ENCODE measurements around the gene QSOX1.

QSOX1 gene

DNA sequence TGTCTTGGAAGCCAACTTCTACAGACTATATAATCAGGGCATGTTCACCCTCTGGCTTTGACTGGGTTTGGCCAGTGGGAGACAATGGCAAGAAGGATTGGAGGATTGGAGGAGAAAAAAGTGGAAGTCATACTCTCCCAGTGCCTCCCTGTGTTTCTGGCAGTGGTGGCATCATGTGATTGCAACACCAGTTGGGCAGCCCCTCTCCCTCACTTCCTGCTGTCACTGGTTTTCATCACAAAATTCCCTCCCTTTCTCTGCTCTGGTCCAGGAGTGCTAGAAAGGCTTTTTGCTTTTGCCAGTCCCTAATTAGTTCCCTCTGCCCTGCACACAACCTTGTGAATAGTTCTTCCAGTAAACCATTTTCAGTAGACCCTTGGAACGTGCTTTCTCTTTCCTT, 3.7 kb upstream of the QSOX1 start:
- Histone ChIP-seq H3K27me3 (ENCODE audit: control insufficient read depth, insufficient read depth, low read length) (peaks cover 24% of the 10 kb centered on the region), H3K9me3 (ENCODE audit: control insufficient read depth, insufficient read depth, low read depth, low read length) (no peaks in the 10 kb centered on the region), H3K4me3 (ENCODE audit: low read depth, low read length) (no peak overlapping the region), H3K9ac (ENCODE audit: low read length) (no peak overlapping the region), H3K27ac (ENCODE audit: low read depth, low read length) (no peak overlapping the region), H3K4me1 (ENCODE audit: control insufficient read depth, insufficient read depth, low read length) (peaks cover 11% of the 10 kb centered on the region), H3K36me3 (ENCODE audit: control insufficient read depth, insufficient read depth, low read length) (no peaks in the 10 kb centered on the region)

DNA sequence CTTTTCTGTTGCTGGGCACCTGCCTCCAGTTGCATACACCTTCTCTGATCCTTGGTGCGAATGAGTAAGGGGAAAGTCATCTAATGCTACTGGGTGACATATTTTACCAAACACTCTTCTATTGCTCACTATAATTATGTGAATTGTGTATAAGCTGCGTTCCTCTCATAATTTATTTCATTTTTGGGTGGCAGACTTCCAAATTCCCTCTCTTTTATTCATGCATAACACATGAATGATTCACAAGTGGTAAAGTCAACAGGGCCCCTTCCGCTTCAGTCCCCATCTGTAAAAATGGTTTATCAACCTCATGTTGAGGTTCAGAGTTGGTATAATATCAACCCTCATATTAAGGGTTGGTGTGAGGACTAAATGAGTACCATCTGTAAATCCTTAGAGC, 3.2 kb upstream of the QSOX1 start:
- Histone ChIP-seq H3K9ac (ENCODE audit: low read length) (no peak overlapping the region), H3K9me3 (ENCODE audit: control insufficient read depth, insufficient read depth, low read depth, low read length) (no peaks in the 10 kb centered on the region), H3K4me1 (ENCODE audit: control insufficient read depth, insufficient read depth, low read length) (peaks cover 13% of the 10 kb centered on the region), H3K4me3 (ENCODE audit: low read depth, low read length) (no peak overlapping the region), H3K36me3 (ENCODE audit: control insufficient read depth, insufficient read depth, low read length) (no peaks in the 10 kb centered on the region), H3K27ac (ENCODE audit: low read depth, low read length) (no peak overlapping the region), H3K27me3 (ENCODE audit: control insufficient read depth, insufficient read depth, low read length) (peaks cover 28% of the 10 kb centered on the region)

DNA sequence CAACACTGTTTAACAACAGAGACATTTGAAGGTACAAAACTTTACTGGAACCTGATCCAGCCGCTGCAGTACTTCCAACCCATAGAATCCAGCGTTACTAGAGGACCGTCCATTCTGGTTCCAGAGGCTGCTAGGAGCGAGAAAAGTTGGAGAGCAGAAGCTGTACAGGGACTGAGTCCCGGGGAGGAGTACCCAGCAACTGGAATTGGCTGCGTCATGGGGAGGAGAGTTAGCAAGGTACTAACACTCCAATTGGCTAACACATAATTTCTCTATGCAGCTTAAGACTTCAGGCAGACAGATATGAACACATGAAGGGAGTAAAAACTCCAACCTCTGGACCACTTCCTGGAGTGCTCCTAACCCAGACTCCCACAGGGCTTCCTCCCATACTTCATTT, 2.1 kb upstream of the QSOX1 start:
- Histone ChIP-seq H3K27me3 (ENCODE audit: control insufficient read depth, insufficient read depth, low read length) (peaks cover 29% of the 10 kb centered on the region), H3K9ac (ENCODE audit: low read length) (no peak overlapping the region), H3K9me3 (ENCODE audit: control insufficient read depth, insufficient read depth, low read depth, low read length) (no peaks in the 10 kb centered on the region), H3K27ac (ENCODE audit: low read depth, low read length) (no peak overlapping the region), H3K4me1 (ENCODE audit: control insufficient read depth, insufficient read depth, low read length) (peaks cover 13% of the 10 kb centered on the region), H3K4me3 (ENCODE audit: low read depth, low read length) (no peak overlapping the region), H3K36me3 (ENCODE audit: control insufficient read depth, insufficient read depth, low read length) (no peaks in the 10 kb centered on the region)

DNA sequence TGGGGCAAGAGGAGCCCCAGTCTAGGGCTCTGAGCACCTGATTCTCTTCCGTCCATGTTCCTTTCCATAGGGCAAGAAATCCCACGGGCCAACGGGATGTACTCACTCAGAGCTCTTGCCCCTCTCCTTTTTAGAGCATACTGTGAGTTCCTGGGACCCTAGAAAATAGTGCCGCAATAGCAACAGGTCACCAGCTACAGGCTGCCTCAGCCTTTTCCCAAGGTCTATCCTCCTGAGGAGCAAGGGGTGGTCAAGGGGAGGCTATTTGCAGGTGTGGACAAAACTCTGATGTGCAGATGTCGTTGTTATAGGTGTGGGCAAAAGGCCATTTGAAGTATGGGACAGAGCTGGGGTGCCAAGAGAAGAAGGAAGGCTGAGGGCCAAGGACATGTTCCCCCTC, 1.6 kb upstream of the QSOX1 start:
- Histone ChIP-seq H3K27ac (ENCODE audit: low read depth, low read length) (no peak overlapping the region), H3K4me1 (ENCODE audit: control insufficient read depth, insufficient read depth, low read length) (peaks cover 13% of the 10 kb centered on the region), H3K27me3 (ENCODE audit: control insufficient read depth, insufficient read depth, low read length) (peaks cover 29% of the 10 kb centered on the region), H3K4me3 (ENCODE audit: low read depth, low read length) (no peak overlapping the region), H3K36me3 (ENCODE audit: control insufficient read depth, insufficient read depth, low read length) (no peaks in the 10 kb centered on the region), H3K9ac (ENCODE audit: low read length) (no peak overlapping the region), H3K9me3 (ENCODE audit: control insufficient read depth, insufficient read depth, low read depth, low read length) (no peaks in the 10 kb centered on the region)

DNA sequence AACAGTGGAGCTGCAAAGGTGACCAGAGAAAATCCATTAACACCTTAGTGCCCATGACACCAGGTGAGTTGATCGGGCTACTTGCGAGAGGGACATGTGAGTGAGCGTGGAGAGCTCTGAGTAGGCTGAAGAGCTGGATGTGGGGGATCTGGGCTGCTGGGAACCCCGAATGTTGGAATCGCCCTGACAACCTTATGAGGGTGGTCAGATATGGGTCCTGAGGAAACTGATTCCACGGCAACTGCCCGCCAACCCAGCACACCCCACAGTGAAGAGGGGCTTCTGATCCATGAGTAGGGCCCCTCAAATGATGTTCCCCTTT, 705 bp upstream of the QSOX1 start:
- peaks cover 13% of the 10 kb centered on the region for H3K4me1 ChIP-seq (ENCODE audit: control insufficient read depth, insufficient read depth, low read length)
- H3K9me3 ChIP-seq (ENCODE audit: control insufficient read depth, insufficient read depth, low read depth, low read length) = no peaks in the 10 kb centered on the region
- no peak overlapping the region for H3K27ac ChIP-seq (ENCODE audit: low read depth, low read length)
- no peaks in the 10 kb centered on the region for H3K36me3 ChIP-seq (ENCODE audit: control insufficient read depth, insufficient read depth, low read length)
- peak overlapping the region; percentile 66 for H3K9ac ChIP-seq (ENCODE audit: low read length)
- H3K27me3 ChIP-seq (ENCODE audit: control insufficient read depth, insufficient read depth, low read length) = peaks cover 29% of the 10 kb centered on the region
- peak overlapping the region; percentile 86 for H3K4me3 ChIP-seq (ENCODE audit: low read depth, low read length)

DNA sequence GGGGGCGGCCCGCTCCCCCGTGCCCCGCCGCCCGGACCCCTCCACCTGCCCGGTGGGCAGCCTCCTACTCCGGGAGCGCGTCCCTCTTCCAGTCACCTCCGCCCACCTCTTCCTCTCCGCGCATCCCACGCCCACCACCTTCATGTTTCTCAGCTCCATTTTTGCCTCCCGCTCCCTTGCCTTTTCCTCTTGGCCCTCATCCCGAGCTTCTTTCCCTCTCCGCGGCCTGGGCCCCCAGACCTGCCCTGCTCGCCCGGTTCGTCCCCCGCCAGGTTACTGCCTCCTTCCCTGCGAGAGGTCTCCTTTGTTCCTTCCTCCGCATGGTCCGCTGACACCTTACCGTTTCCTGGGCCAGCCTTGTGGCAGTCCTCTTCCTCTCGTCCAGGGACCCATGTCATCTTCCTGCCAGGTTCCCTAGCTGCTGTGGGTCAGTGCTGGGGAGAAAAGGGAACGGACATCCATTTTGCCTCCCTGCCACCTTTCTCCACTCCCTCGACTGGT, 563 bp downstream of the QSOX1 start:
- Histone ChIP-seq H3K9me3 (ENCODE audit: control insufficient read depth, insufficient read depth, low read depth, low read length) (no peaks in the 10 kb centered on the region), H3K36me3 (ENCODE audit: control insufficient read depth, insufficient read depth, low read length) (no peaks in the 10 kb centered on the region), H3K4me3 (ENCODE audit: low read depth, low read length) (peak overlapping the region; percentile 99), H3K4me1 (ENCODE audit: control insufficient read depth, insufficient read depth, low read length) (peaks cover 19% of the 10 kb centered on the region), H3K27me3 (ENCODE audit: control insufficient read depth, insufficient read depth, low read length) (peaks cover 29% of the 10 kb centered on the region), H3K27ac (ENCODE audit: low read depth, low read length) (no peak overlapping the region; the same call in 1 of the 2 replicates), H3K9ac (ENCODE audit: low read length) (peak overlapping the region; percentile 84)

DNA sequence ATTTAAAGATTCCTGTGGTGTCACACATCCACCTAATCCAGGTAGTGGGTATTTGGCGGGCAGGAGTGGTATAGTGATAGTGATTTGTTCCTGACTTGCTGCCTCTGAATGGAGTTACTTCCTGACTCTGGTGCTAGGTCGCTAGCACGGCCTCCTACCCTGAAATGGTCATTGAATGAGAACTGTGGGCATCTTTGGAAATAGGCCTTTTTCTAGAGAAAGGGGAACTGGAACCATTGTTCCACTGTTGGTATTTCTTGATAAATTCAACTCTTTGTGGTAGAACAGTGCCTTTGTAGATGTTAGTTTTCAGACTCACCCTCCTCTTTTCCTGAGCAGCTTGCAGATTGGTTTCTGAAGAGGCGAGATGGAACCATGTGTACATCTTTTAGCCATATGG, 1.5 kb downstream of the QSOX1 start:
- H3K27ac ChIP-seq (ENCODE audit: low read depth, low read length) = no peak overlapping the region
- peaks cover 21% of the 10 kb centered on the region for H3K4me1 ChIP-seq (ENCODE audit: control insufficient read depth, insufficient read depth, low read length)
- H3K36me3 ChIP-seq (ENCODE audit: control insufficient read depth, insufficient read depth, low read length) = no peaks in the 10 kb centered on the region
- H3K9ac ChIP-seq (ENCODE audit: low read length) = no peak overlapping the region
- H3K27me3 ChIP-seq (ENCODE audit: control insufficient read depth, insufficient read depth, low read length) = peaks cover 29% of the 10 kb centered on the region
- no peaks in the 10 kb centered on the region for H3K9me3 ChIP-seq (ENCODE audit: control insufficient read depth, insufficient read depth, low read depth, low read length)
- peak overlapping the region; percentile 99 for H3K4me3 ChIP-seq (ENCODE audit: low read depth, low read length)

DNA sequence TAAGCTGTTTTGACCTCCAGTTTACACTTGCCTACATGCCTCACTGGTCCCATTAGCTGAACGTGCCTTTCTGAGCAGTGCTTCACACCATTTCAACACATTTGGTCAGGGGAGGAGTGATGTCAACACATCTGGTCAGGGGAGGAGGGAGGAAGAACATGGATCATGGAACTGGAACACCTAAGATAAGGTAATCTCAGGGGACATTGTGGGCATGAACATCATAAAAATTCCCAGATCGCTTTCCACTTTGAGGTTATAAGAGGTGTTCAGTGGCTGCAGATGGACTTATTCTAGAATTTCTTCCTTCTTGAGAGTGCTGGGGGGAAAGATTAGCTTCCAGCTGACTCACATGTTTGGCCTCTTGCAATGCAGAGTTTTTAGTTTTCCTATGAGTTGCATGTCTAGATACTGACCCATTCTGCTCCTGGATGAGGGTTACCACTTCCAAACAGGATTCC, 2.0 kb downstream of the QSOX1 start:
- no peak overlapping the region for H3K9ac ChIP-seq (ENCODE audit: low read length)
- H3K4me1 ChIP-seq (ENCODE audit: control insufficient read depth, insufficient read depth, low read length) = peaks cover 21% of the 10 kb centered on the region
- H3K4me3 ChIP-seq (ENCODE audit: low read depth, low read length) = peak overlapping the region; percentile 99
- no peak overlapping the region for H3K27ac ChIP-seq (ENCODE audit: low read depth, low read length)
- no peaks in the 10 kb centered on the region for H3K36me3 ChIP-seq (ENCODE audit: control insufficient read depth, insufficient read depth, low read length)
- no peaks in the 10 kb centered on the region for H3K9me3 ChIP-seq (ENCODE audit: control insufficient read depth, insufficient read depth, low read depth, low read length)
- peaks cover 29% of the 10 kb centered on the region for H3K27me3 ChIP-seq (ENCODE audit: control insufficient read depth, insufficient read depth, low read length)

DNA sequence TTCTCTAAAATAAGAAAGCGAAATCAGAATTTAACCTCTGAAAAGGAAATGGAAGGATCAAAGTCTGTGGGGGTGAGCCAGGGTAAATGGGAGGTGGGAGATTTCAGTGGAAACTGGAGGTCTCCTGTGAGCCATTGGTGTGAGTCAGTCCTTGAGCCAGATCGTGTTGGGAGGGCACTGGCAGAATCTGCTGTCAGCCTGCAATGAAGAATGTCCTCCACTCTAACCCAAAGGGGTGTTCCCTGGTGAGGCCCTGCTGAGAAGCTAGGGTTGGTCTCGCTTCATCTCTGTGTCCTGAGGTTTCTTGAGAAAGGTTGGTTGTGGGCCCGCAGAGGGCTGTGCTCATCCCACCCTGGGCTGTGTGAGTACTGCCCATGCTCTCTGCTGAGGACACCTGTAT, 2.4 kb downstream of the QSOX1 start:
- Histone ChIP-seq H3K27ac (ENCODE audit: low read depth, low read length) (no peak overlapping the region), H3K4me1 (ENCODE audit: control insufficient read depth, insufficient read depth, low read length) (peaks cover 21% of the 10 kb centered on the region), H3K9ac (ENCODE audit: low read length) (no peak overlapping the region)

DNA sequence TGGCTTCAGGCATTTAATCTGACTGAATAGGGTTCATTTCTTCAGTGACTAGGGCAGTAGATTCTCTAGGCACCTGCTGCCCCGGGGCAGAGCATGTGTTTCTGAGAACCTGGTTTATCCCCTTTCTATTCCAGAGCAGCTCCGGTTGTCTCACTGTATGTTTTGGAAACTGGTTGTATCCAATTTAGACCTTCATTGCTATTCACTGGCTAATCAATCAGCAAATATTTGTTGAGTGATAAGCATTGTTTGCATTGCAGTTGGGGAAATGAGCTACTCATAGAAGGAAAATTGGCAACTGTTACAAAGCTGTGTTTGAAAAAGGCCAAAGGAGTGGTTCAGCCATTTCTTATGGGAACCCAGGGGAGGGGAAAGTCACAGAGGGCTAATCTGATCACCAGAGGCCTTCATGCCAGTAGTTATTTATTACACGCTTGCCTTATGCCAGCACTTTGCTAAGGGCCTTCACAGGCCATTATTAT, 2.9 kb downstream of the QSOX1 start:
- no peak overlapping the region for H3K4me3 ChIP-seq (ENCODE audit: low read depth, low read length)
- H3K27ac ChIP-seq (ENCODE audit: low read depth, low read length) = no peak overlapping the region

More for the DNA sequence above, 2.4 kb downstream of the QSOX1 start:
- H3K36me3 ChIP-seq (ENCODE audit: control insufficient read depth, insufficient read depth, low read length) = no peaks in the 10 kb centered on the region
- no peak overlapping the region for H3K4me3 ChIP-seq (ENCODE audit: low read depth, low read length)
- H3K27me3 ChIP-seq (ENCODE audit: control insufficient read depth, insufficient read depth, low read length) = peaks cover 29% of the 10 kb centered on the region
- no peaks in the 10 kb centered on the region for H3K9me3 ChIP-seq (ENCODE audit: control insufficient read depth, insufficient read depth, low read depth, low read length)

DNA sequence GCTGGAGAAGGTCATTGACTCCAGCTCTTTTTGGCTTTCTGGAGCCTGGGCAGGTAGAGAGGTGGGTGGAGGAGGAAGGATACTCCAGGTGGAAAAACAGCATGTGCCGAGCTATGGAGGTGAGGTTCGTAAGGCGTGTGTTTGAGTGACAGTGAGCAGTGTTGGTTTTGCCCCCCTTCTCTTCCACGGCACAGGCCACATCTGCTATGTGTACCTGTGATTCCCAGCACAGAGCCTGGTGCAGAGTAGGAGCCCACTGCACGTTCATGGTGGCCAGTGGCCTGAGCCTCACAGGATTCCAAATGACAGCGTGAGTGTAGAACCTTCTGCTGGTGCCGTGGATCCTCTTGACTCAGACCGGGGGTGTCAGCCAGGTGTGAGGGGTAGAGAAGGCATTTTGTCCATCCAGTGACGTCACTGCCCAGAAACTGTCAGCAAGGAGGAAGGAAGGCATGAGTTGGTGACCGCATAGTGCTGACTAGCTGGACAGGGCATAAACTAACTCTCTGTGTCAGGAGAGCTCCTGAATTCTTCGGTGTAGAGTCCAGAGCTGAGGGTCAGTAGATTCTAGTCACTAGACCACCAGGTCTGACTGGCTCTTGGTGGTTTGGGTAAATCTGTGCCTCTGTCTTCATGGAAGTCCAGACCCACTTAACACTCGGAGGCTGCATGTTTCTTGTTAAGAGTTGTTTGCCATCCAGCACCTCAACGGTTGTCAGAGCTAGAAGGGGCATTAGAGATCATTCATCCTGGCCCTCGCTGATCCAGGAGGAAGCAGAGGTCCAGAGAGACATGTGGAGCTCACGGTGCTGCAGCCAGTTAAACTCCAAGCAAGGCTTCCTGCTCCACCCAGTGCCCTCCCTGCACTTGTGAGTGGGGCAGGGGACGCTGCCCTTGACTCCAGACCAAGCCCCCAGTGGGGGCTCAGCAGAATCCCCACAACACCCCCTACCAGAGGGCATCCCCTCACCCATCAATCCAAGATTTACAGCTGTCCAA, 3.8 kb downstream of the QSOX1 start:
- Histone ChIP-seq H3K4me3 (ENCODE audit: low read depth, low read length) (no peak overlapping the region), H3K27ac (ENCODE audit: low read depth, low read length) (no peak overlapping the region), H3K4me1 (ENCODE audit: control insufficient read depth, insufficient read depth, low read length) (peaks cover 21% of the 10 kb centered on the region)

More for the DNA sequence above, 2.9 kb downstream of the QSOX1 start:
- Histone ChIP-seq H3K36me3 (ENCODE audit: control insufficient read depth, insufficient read depth, low read length) (no peaks in the 10 kb centered on the region), H3K9ac (ENCODE audit: low read length) (no peak overlapping the region), H3K27me3 (ENCODE audit: control insufficient read depth, insufficient read depth, low read length) (peaks cover 26% of the 10 kb centered on the region), H3K4me1 (ENCODE audit: control insufficient read depth, insufficient read depth, low read length) (peaks cover 21% of the 10 kb centered on the region), H3K9me3 (ENCODE audit: control insufficient read depth, insufficient read depth, low read depth, low read length) (no peaks in the 10 kb centered on the region)

More for the DNA sequence above, 3.8 kb downstream of the QSOX1 start:
- Histone ChIP-seq H3K36me3 (ENCODE audit: control insufficient read depth, insufficient read depth, low read length) (no peaks in the 10 kb centered on the region), H3K9me3 (ENCODE audit: control insufficient read depth, insufficient read depth, low read depth, low read length) (no peaks in the 10 kb centered on the region), H3K27me3 (ENCODE audit: control insufficient read depth, insufficient read depth, low read length) (peaks cover 17% of the 10 kb centered on the region), H3K9ac (ENCODE audit: low read length) (no peak overlapping the region)

All from HUES6 (cell line).